OCI-LY1 (cell line): Measurements from ENCODE around the gene SREBF1.

ENCODE experiments used
- EZH2 ChIP-seq: fragments of 200-600 bp; sonication (generic), shearing (Covaris generic); IDR thresholded peaks from 2 replicates; pipeline ENCODE4 v1.8.0; 2017; ENCODE audit warnings: borderline replicate concordance, mixed run types, mild to moderate bottlenecking, antibody characterized with exemption, low read length, moderate library complexity, mixed read lengths
- TF ChIP-seq, protein P1 (sequence below): fragments of 200-600 bp; sonication (generic), shearing (Covaris generic); IDR thresholded peaks from 2 replicates; pipeline ENCODE4 v1.5.1; 2017; ENCODE audit warnings: mild to moderate bottlenecking, antibody characterized with exemption, low read length, moderate library complexity, mixed read lengths

DNA sequence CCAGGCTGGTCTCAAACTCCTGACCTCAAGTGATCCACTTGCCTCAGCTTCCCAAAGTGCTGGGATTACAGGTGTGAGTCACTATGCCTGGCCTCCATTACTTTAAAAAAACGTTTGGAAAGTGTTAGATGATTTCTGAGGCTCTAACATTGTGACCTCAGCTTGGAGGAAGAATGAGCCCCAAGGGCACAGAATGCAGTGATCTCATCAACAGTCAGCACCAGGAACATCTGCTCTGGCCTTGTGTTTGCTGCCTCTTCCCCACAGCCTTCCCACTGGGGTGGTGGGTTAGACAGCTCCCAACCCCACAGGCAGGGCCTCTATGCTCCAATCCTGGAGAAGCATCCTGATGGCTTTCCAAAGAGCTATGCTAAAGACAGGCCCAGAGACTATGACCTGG, 37.7 kb upstream of the SREBF1 start:
- TF ChIP-seq, protein P1, sequence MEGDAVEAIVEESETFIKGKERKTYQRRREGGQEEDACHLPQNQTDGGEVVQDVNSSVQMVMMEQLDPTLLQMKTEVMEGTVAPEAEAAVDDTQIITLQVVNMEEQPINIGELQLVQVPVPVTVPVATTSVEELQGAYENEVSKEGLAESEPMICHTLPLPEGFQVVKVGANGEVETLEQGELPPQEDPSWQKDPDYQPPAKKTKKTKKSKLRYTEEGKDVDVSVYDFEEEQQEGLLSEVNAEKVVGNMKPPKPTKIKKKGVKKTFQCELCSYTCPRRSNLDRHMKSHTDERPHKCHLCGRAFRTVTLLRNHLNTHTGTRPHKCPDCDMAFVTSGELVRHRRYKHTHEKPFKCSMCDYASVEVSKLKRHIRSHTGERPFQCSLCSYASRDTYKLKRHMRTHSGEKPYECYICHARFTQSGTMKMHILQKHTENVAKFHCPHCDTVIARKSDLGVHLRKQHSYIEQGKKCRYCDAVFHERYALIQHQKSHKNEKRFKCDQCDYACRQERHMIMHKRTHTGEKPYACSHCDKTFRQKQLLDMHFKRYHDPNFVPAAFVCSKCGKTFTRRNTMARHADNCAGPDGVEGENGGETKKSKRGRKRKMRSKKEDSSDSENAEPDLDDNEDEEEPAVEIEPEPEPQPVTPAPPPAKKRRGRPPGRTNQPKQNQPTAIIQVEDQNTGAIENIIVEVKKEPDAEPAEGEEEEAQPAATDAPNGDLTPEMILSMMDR: no peak
- TF ChIP-seq EZH2: no peak
